Measurements from ENCODE around the gene CHRM5.

- TF ChIP-seq EZH2 (IDR thresholded peaks at IDR 0.05; ENCODE audit: borderline replicate concordance, low read depth, low read length, severe bottlenecking) (no peak), CTCF (IDR thresholded peaks at IDR 0.05; ENCODE audit: extremely low read depth in 1 of 2, insufficient read depth in 1 of 2, low read depth in 1 of 2, low read length in 2 of 2) (no peak), MAX (IDR thresholded peaks at IDR 0.05; ENCODE audit: insufficient read depth, insufficient read length) (no peak), POLR2AphosphoS5 (IDR thresholded peaks at IDR 0.05; ENCODE audit: insufficient read depth, low read depth, low read length) (no peak), POLR2A (IDR thresholded peaks at IDR 0.05; ENCODE audit: low read depth, low read length) (no peak), FOS (IDR thresholded peaks at IDR 0.05; ENCODE audit: borderline replicate concordance, insufficient read depth, low read length) (no peak), JUN (IDR thresholded peaks at IDR 0.05; ENCODE audit: borderline replicate concordance, insufficient read depth, insufficient read length, low read depth) (no peak), GATA2 (IDR thresholded peaks at IDR 0.05; ENCODE audit: insufficient read depth, insufficient read length, low read depth, low read length) (no peak)
These were observed at the start of gene CHRM5 for GRCh38 chr15:33968224-33968623.

Data from endothelial cell of umbilical vein (primary cell).